DMS79 treated with DMSO at 0.1 percent for 48 hours (cell line): ENCODE measurements around the gene VPS29.
"Not testable (repeated sequence)": the region's sequence is repeated elsewhere in the genome, so short reads cannot be mapped to it uniquely, and the experiment has no call there.

Experiments used
- DNase-seq: peaks from one replicate; lab custom pipeline; 2025; lab: John Stamatoyannopoulos, UW

VPS29 gene

DNA sequence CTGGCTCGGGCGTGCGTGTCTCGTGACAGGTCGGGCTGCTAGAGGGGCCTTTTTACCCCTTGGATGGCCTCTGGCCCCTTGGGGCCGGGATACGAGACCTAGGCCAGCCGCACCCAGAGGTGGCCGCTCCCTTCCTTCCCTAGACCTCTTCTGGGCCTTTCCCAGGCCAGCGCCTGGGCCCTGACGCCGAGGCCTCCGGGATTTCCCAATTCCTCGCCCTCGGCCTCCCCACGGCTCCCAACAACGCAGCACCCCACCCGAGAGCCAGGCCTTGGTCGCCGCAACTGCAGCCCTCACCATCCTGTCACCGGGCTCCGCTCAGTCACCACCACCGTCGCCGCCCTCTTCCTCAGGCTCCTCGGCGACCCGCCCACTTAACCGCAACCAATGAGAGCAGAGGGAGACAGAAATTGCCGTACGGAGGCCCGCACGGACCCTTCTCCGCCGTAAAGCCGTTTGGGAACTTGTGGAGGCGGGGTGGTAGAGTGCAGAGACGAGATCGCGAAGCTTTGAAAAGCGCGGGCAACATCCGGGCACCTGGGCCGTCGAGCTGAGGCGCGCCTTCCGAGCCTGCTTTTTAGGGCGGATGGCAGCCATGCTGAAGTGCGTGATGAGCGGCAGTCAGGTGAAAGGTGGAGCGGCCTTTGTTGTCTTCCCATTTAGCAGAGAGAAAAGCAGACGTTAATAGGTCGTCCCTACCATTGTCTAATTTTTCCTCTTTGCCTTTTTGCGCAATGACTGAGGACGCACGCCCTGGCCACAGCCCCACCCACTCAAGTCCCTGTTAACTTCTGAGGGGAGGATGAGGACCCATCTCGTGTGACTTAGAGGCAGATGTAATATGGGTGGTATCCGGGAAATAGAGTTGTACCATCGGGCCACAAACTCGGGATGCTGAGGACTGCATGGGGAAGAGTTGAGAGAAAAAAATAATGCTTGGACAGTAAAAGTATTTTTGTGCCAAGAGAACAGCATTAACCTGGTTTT, at the start of gene VPS29, which contains the start of gene RAD9B:
Gene VPS29, minus strand, starts transcription at position 360 of the 987 bp plus-strand sequence. Its CDS starts 60 bp downstream, at position 300.
Gene RAD9B, plus strand, starts transcription at position 580 of the 987 bp plus-strand sequence. Its CDS starts 7 bp downstream, at position 587.
- DNase-seq, result peak; percentile 94

DNA sequence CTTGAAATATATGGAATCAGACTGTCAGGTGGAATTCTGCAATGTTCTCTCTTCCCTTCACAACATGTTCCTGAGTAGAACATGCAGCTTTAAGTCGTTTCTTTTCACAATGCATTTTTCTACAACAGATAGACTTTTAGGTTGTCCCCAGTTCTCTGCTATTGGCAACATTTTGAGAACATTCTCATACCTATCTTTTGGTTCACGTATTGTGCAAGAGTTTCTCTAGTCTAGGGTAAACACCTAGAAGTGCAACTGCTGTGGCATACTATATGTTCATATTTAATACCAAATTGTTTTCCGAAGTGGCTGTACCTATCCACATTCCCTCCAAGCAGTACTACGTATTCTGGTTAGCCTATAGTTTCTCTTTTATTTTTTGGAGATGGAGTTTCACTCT, 49.1 kb upstream of the VPS29 start:
- DNase-seq, result no peak

DNA sequence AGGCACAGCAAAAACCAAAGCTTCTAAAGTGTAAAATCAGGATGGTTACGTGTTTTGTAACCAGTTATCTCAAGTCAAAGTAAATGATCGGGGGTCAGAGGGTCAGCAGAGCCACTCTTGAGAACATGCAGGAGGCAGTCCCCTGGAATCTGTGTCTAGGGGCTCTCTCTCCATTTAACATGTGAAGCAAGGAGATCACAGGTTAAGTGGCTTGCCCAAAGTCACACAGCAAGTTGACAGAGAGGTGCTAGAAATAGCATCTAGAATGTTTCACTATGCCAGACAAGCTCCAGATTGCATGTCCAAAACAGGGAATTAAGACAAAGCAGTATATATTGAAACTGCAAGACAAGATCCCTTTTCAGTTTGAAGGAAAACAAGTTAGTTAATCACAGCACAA, 47.8 kb upstream of the VPS29 start:
- no peak for DNase-seq

DNA sequence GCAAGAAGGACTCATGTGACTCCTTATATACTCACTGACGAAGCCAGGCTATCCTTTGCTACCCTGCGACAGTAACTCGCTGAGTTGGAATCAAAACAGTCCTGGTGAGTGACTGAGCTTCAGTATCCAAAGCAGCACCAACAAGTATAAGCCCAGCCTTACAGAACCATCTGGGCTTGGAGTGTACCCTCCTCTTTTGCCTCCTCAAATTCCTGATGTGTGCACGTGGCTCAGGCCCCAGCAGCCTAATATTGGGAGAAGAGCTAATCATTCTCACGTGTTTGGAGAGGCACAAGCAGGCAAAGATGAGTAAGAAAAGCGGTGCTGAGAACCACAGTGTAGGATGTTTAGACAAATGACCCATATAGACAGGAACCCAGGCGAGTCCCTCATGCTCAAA, 46.8 kb upstream of the VPS29 start:
- no peak for DNase-seq

DNA sequence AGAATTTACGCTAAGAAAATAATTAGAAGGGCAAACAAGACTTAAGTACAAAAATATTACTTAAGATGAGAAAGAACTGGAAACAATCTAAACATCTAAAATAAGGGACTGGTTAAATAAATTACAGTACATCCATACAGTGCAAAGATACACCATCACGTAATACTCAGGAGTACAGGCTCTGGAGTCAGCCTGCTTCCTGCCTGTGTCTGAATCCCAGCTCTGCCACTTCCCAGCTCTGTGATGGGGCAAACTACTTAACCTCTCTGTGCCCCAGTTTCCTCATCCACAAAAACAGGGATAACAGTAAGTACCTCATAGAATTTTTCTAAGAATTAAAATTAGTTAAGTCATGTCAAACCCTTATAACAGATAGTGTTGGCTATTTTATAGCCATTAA, 45.2 kb upstream of the VPS29 start:
- DNase-seq, result no peak

DNA sequence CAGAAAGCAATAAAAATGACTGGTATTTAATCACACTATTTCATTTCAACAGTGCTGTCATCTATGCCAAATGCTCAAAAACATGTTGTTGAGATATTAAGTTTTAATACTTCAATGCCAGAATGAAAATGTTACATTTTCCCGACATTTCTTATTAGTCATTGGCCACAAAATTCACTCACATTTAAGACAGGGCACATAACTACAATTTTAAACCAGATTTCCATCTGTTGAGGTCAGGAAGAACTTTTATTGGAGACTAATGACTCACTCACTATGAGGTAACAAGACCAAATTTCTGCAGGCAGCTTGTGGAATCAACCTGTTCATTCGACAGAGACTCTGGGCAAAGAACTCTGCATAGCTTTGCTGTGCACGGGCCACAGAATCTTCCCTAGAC, 44.4 kb upstream of the VPS29 start:
- DNase-seq, result no peak

DNA sequence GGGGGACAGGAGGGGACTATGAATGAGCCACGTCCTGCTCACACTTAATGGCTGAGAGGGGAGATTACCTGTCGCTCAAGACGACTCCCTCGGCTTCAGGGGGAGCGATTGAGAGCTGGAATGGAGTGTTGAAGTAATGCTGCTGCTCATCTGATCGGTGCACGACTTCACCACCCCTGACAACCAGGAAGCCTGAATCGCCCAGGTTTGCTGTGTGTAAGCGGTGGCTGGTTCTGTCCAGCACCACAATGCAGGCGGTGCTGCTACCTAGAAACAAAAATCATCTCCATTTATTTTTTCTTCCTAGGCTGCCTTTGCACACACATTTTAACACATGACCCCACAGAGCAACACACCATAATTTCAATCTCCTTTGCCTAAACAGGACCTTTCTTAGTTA, 43.9 kb upstream of the VPS29 start:
- DNase-seq, result no peak

DNA sequence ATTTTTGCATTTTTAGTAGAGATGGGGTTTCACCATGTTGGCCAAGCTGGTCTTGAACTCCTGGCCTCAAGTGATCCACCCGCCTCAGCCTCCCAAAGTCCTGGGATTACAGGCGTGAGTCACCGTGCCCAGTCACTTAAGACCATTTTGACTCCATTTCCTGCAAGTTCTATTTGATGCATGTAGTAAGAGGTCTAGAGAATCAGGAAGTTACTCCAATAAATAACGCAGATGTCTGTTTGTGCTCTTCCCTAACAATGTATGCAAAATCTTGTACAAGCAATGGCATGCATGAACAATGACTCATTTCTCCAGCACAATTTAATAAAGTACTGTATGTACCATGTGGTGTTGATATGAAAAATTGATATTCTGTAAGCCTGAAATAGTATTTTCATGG, 43.3 kb upstream of the VPS29 start:
- not testable (repeated sequence) for DNase-seq

DNA sequence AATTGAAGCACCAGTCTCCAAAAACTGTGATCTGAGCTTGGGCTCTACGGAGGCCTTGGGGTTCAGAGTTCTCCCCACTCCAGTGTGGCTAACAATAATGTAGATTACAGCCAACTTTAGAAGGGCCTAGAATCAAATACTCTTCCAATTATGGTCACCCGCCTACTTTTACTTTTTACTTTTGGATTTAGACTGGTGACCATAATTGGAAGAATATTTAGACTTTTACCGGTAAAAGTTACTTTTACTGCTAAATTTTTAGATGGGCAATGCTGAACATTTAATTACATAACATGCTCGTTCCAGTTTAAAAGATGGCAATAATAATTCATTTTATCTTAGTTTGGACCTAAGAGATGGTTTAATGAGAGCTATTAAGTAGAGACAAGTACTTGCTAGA, 42.1 kb upstream of the VPS29 start:
- no peak for DNase-seq

DNA sequence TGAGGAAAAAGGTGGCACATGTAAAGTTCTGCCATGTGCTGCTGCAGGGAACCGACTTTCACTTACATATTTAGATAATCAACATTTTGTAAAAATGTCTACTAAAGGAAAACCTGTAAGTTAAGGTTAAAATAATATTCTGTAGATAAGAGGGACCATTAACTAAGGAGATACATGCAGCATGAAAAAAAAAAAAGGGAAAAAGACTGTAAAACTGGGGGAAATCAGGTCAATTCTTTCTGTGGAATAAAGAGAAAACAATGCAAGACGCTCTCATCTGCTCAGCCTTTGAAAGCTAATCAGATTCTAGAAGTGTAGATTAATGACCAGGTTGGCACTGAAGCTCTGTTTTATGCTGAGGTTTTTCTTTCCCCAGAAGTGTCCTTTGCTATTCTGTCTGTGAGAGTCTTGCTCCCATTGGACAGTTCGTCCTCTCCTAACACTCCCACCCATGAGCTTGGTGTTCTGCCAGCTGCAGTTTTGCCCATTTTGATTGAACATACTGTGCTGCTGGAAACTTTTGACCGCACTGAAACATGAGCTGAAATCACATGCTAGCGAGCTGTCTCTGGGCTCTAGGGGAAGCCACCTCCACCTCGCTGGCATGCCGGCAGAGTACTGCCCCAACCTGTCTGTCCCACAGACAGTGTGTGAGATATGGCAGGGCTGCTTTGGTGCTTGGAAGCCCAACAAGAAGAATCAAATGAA, 41.5 kb upstream of the VPS29 start:
- peak; percentile 15 for DNase-seq

DNA sequence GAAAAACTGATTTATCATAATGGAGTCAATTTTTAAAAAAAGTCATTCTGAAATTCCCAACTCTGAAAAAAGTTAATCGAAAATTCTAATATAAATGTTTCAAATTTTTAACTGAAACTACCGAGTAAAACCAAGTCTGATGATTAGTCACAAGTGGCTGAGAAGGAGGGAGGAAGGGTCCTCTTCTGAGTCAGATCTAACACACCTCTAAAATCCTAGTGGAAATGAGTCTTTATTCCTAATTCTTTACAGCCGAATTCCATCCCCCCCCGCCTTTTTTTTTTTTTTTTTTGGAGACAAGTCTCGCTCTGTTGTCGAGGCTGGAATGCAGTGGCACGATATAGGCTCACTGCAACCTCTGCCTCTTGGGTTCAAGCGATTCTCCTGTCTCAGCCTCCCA, 38.1 kb upstream of the VPS29 start:
- no peak for DNase-seq

DNA sequence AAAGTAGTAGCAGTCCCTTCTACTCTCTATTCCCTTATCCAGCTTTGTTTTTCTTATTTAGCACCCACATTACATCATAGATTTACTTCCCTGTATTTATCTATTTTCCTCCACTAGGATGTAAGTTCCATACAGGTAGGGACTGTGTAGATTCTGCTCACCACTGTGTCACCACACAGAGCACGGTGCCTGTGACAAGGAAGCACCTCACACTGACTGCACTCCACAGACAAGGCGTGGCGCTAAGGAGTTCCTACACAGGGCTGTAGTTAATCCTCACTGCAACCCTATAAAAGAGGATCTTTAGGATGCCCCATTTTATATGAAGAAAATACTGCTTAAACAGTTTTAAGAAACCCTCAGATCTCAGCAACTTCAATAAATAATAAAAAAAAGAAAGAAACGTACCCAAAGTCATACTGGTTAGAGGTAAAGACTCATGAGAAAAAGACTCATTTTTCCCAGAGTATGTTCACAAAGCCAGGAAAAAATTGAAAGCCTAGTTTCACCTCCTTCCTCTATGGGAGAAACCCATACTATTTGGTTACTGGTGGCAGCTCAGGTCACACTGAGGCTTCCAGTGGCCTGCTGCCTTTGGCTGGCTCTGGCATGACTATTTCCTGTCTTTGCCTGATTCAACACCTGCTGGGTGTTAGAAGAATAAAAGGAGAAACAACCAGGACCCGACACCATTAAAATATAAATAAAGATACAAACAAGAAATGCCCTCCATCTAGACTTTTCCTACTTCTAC, 37.1 kb upstream of the VPS29 start:
- no peak for DNase-seq

DNA sequence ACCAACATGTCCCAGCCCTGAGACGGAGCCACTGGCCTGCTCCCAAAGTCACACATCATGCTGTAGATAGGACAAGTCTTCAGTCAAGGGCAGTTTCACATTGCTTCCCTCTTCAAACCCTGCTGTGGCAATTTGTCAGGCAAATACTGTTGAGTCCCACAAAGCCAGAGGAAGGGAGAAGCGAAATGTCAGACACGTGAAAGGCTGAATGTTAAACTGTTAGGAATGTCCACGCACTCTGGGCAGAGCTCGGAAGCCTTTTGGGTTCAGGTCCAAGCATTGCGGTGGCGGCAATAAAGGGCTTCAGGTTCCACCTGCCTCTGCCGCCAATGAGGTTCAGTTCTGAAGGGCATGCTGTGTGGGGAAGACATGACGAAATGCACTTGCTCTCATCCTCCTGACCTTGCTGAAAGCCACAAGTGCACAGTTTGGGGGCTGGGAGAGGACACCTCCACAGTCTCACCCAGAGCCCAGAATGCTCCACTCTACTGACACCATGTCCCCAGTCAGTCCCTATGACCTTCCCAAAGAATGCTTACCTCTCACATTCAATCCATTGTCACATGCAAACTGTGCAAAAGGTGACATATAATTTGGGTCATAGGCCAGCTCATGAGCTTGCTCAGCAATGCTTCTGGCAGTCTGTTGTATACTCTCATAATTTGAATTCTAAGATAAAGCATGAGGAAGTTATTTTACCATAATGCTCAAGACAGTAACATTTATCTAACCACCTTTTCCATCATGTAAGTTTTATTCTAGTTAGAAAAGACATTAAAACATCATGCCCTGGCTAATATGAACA, 35.9 kb upstream of the VPS29 start:
- peak; percentile 75 for DNase-seq

DNA sequence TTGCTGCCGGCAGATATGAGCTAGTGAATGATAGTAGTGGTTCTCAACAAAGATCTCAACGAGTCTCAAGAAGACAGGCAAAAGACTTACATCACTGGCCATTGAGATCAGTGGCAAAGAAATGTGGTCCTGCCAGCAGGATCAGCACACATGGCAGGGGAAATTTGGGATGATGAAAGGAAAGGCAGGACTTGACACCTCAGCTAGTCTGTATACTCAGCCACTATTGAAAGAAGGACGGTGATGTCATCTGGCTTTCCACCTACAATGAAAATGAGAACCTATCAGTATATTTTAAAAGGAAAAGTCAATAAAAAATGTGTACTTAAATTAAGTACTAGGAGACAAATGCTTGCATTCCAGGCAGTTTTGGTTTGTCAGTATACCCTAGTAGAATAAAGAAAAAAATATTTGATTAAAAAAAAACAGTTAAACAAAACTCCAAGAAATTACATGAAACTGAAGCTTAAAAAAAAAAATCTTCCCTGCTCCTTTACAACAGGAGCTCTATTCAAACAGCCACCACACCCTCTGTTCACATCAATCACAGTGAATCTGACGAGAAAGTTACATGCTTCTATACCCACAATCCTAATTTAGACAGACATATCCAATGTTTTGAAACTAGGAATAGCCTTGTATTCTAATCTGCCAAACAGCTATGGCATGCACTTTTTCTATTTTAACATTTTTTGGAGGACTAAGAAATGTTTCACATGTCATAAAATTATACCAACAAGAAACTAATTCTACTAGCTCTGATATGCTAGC, 35.1 kb upstream of the VPS29 start:
- no peak for DNase-seq

DNA sequence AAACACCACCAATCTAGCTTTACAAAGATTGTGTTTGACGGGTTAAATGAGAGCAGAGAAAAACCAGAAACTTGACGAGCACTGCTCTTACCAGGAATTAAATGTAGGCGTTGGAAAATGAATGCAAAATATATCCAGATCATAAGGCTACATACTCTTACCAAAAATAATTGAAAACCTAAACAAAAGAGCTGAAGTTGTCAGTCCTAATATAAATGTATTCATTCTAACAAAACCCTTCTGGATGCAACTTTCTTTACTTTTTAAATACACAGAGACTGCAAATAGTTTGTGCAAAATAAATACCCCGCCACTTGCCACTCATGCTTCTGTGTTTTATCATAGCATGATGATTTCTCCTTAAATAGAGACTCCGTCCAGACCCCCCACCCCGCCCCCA, 32.9 kb upstream of the VPS29 start:
- DNase-seq, result no peak

DNA sequence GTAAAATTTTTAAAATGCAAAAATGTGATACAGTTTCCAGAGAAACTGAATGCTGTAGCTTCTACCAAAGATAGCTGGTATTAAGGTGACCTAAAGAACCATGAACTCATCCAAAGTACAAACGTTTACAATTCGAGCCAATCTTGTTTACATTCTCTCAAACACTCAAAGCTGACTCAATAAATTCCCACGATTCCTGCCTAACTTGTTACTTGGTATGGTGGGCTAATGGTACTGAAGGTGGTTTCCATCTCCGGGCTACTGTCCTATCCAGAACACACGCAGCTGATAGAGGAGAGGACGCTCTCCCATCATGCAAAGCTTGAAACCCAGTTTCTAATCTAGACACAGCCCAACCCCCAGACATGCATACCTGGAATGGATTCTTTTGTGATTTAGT, 31.7 kb upstream of the VPS29 start:
- DNase-seq, result no peak

DNA sequence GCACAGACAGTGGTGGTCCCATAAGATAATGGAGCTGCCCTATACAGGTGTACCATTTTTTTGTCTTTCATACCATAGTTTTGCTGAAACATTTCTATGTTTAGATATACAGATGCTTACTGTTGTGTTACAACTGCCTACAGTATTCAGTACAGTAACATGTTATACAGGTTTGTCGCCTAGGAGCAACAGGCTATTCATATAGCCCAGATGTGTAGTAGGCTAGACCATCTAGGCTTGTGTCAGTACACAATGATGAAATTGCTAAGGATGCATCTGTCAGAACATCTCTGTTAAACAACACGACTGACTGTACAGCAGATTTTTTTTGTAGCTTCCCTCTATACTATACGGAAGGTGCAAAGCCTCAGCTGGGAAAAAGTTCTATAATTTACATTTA, 30.7 kb upstream of the VPS29 start:
- no peak for DNase-seq

DNA sequence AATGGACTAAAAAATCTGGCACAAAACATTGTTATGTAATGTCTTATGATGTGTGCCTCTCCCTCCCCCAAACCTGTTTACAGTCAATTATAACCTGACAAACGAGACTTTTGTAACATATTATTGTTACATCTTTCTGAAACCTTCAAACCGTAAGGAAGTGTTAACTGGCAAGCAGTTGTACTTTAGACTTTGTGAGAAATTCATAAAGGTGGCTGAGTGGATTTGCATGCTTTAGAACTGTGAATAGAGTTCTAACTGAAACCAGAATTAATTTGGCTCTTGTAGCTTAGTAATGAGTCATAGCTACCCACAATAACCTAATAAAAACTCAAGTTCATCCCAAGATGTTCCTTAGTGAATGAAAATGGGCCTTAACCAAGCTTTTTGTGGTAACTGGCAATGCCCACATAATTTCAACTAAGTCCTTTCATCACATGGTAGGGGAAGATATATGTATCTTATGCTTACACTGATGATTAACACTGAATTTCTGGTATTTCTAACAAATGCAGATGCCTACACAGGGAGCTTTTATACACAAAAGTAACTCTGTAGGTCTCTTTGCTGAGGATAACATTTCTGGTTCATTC, 29.9 kb upstream of the VPS29 start:
- peak; percentile 59 for DNase-seq

DNA sequence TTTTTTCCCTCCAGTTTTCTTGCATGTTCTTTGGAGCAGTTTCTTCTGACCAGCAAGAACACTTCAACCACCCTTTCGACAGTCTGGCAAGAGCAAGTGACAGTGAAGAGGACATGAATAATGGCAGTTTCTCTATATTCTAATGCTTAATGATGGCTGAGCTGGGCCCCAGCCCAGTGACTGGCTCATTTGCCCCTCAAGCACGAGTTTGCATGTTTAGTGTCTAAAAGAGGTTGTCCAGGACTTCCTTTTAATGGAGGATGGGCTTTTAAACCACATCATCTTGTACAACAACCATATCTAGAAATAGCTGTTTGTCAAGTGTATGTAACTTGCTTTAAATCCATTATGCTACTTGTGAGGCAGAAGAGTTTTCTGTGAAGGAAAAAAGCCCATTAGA, 28.6 kb upstream of the VPS29 start:
- peak; percentile 84 for DNase-seq

DNA sequence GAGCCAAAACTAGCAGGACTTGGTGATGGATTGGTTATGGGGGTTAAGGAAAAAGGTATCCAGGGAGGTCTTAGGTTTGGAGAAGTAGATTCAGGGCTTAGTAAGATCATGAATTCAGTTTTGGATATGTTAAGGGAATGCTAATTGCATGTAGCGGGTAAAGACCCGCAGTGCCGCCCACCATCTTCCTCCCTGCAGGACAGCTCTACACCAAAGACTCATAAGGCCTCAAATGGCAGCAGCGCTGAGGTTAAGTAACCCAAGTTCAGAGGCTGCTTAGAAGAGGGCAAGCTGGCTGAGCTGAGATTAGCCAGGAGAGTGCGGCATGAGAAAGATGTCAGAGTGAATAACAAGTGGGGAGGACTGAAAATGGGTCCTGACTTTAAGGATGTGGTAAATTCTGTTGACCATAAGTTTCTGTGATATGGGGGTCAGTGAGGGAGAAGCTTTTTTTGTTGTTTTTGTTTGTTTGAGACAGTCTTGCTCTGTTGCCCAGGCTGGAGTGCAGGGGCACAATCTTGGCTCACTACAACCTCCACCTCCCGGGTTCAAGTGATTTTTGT, 26.4 kb upstream of the VPS29 start:
- no peak for DNase-seq
